GM18519 (cell line): ENCODE measurements around the gene WHAMM.
"Not testable (repeated sequence)": the region's sequence is repeated elsewhere in the genome, so short reads cannot be mapped to it uniquely, and the experiment has no call there.

Experiments used
- ATAC-seq: cut with Tn5 transposase; IDR thresholded peaks from one replicate; pipeline ENCODE4 v1.9.1; 2021; ENCODE audit warnings: mild to moderate bottlenecking, moderate library complexity; ENCODE audit not compliant: unreplicated experiment, low FRiP score

WHAMM gene, protein sequence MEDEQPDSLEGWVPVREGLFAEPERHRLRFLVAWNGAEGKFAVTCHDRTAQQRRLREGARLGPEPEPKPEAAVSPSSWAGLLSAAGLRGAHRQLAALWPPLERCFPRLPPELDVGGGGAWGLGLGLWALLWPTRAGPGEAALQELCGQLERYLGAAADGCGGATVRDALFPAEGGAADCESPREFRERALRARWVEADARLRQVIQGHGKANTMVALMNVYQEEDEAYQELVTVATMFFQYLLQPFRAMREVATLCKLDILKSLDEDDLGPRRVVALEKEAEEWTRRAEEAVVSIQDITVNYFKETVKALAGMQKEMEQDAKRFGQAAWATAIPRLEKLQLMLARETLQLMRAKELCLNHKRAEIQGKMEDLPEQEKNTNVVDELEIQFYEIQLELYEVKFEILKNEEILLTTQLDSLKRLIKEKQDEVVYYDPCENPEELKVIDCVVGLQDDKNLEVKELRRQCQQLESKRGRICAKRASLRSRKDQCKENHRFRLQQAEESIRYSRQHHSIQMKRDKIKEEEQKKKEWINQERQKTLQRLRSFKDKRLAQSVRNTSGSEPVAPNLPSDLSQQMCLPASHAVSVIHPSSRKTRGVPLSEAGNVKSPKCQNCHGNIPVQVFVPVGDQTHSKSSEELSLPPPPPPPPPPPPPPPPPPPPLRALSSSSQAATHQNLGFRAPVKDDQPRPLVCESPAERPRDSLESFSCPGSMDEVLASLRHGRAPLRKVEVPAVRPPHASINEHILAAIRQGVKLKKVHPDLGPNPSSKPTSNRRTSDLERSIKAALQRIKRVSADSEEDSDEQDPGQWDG

DNA sequence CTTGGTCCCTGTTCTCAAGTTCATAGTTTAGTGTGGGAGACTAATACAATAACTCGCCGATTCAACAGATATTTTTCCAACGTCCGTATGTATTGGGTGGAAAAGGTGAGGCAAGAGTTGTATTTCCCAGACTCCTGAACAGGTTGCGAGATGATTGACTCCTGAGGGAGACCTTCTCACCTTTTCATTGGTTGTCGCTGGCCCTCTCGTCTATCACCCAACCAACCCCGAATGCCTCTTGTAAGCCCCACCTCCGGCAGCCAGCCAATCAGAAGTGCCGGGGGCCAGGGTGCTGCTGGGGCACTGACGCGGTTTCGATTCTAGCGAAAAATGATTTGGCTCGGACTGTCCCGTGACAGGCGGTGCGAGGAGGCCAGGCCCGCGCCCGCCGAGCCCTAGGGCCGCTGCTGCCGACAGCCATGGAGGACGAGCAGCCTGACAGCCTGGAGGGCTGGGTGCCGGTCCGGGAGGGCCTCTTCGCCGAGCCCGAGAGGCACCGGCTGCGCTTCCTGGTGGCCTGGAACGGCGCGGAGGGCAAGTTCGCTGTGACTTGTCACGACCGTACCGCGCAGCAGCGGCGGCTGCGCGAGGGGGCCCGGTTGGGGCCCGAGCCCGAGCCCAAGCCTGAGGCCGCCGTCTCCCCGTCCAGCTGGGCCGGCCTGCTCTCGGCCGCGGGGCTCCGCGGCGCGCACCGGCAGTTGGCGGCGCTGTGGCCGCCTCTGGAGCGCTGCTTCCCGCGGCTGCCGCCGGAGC is at the start of gene WHAMM:
Gene WHAMM, plus strand, starts transcription at position 321 of the 753 bp plus-strand sequence. Its CDS starts 99 bp downstream, at position 420.
- peak; percentile 63 for ATAC-seq

DNA sequence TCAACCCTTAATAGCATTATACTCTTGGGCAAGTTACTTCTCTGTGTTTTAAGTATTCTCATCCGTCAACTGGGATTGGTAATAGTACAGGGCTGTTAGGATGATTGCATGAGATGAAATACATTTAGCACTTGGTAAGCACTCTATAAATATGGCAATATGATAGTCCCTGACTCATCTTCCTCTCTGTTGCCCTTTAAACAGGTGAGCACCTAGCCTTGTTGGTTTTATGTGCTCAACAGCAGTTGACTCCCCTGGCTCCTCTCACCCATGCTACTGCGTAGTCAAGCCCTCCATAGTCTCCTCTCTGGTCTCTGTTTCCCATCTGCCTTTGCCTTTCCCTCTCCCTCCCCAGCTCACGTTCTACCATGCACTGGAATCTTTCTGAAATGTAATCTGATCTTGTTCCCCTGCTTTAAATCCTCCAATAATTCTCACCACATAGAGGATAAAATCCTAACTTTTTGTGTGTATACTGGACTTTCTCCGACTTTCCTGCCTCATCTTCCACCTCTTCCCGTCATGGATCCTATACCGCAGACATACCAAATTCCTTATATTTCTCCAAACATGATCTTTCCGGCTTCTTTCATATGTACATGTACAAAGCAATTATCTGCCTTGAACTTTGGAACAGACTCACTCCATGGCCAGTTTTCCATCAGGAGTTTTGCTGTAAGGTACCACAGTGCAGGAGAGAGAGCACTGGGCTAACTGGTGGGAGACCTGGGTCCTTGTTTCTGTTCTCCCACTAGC is 45.9 kb upstream of the WHAMM start:
- ATAC-seq, result no peak

DNA sequence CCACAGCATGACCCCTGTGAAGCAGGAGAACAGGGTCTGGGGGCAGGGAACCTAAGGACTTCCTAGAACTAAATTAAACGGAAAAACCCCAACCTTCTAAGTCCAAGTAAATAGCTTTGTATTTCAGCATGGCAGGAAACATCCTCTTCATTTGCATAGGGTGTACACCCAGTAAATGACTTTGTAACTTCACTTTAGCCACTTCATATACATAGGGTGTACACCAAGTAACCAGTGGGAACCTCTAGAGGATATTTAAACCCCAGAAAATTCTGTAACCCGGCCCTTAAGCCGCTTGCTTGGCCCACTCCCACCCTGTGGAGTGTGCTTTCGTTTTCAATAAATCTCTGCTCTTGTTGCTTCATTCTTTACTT is 45.3 kb upstream of the WHAMM start:
- ATAC-seq, result no peak

DNA sequence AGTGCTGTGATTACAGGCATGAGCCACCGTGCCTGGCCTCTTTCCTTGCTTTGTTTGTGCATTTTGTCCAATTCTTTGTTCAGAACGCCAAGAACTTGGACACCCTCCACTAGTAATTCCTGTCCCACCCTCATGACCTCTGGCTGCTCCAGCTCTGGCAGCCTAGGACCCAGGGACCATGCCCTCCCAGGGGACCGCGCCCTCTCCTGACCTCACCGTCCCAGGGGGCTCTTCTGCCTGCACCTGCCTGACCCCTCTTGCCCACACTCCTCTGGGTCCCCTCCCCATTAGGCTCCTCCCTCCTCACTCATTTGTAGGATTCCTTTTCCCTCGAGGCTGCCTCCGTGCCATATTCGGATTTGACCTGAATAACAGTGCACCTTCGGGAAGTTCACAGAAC is 44.7 kb upstream of the WHAMM start:
- no peak for ATAC-seq

DNA sequence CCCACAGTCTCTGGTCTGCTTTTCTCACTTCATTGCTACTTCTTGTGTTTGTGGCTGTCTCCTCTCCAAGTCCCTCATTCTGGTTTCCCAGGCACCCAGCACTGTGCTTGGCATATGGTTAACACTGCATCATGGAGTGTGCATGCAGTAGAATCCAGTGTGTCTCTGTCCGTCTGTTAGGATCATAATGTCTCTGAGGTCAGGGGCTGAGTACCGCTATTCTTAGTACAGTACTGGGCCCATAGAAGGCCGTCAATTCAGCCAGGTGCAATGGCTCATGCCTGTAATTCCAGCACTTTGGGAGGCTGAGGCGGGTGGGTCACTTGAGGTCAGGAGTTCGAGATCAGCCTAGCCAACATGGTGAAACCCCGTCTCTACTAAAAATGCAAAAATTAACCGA is 43.2 kb upstream of the WHAMM start:
- ATAC-seq, result not testable (repeated sequence)

DNA sequence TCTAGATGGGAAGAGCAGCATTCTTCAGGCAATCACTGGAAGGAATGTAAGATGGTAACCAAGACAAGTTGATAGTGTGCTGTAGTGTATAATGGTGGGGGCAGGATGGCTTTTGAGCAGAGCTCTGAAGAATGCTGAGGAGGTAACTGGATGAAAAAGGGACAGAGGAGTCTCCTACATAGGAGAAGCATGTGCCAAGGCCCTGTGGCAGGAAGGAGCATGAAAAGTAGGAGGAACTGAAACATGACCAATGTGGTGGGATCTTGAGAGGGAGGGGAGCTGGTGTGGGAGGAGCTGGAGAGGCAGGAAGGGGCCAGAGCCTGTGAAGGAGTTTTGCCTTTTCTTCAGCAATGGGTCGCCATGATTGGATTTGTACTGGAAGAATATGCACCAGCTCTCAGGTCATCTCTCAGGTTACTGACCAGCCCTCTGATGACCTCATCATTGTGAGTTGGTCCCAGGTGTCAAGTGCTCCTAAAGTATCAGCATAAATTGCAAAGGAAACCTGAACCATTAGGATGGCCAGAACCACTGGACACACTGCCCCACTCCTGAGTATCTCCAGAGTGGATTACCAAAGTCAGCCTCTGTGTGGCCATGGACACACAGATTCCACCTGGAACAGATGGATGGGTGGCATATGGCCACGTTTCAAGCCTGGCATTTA is 42.1 kb upstream of the WHAMM start:
- no peak for ATAC-seq

DNA sequence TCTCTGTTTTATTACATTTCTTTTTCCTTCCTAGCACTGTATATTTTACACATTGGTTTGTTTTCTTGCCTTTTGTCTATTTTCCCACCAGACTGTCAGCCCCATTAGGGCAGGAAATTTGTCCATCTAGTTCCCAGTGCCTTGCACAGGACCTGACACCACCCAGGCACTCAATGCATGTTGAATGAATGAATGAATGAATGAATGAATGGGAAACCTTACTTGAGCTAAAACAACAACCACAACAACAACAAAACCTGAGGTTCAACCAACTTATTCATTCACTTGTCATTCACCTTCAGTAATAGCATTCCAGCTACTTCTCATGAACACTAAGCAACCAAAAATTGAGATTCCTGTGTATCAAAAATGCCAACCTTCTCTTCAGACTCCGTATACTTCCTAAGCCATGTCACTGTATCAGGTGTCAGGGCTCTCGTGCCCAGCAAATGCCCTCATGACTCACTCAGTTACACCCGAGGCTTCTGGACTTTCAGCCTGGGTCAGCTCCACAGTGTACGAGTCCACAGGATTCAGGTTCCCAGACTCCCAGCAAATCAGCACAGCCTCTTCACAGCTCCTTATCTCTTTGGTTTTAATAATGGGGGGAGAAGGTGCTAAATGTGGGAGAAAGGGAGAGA is 40.9 kb upstream of the WHAMM start:
- ATAC-seq, result no peak

DNA sequence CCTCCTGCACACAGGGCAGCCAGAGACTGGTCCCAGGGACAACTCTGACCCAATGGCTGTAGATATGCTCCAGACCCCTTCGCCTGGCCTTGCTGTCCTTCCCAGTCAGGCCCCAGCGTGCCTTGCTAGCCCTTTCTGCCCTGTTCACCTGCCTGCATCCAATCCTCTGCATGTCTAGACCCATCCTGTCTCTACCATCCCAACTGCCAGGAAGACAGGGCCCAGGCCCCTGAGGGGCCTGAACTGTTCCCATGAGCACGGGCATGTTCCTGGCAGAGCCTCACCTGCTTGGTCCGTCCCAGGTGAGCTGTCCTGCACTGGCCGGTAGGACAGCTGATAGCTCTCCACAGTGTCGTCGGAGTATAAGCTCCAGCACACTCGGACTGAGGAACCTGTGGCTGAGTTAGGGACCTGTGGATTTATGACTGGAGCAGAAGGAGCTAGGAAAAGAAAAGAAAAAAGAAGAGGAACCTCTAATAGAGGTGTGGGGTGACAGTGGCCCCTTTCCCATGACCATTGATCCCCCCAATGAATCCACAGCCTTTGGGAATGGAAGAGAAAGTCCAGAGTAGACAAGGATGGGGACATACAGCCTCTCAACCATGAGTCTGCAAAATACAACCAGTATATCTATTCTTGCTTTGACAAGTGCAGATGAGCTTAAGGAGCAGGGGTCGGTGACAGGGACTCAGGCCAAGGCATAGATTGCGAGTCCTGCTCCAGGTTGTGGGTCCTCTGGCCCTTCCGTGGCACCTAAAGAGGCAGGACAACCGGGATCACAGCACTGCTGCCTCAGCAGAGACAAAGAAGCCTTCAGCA is 37.4 kb upstream of the WHAMM start:
- no peak for ATAC-seq

DNA sequence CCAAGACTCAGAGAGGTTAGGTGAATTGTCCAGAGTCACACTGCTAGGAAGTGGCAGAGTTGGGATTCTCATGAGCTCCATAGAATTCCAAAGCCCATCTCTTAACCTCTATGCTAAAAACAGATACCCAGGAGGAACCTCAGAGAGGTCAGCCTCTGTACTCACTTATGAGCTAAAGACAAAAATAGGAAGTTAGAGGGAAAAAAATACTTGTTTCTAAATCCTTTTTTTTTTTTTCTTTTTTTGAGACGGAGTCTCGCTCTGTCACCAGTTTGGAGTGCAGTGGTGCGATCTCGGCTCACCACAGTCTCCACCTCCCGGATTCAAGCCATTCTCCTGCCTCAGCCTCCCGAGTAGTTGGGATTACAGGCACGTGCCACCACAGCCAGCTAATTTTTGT is 34.9 kb upstream of the WHAMM start:
- no peak for ATAC-seq

DNA sequence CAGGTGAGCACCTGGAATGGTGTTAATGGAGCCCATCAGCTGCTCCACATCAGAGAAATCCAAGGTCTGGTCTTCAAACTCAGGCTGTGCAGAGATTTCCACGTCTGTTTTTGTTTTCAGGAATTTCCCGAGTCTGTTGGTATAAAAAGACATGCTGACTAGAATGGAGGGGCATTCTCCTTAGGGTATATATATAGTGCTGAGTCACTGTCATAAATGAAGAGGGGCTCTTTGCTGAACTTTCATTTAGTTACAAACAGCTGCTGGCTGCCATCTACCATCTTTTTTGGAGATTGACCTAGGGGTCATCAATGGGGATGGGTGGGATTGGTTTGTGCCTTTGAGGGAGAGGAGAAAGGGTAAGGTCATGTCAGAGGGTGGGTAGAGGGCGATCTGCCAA is 30.7 kb upstream of the WHAMM start:
- no peak for ATAC-seq

DNA sequence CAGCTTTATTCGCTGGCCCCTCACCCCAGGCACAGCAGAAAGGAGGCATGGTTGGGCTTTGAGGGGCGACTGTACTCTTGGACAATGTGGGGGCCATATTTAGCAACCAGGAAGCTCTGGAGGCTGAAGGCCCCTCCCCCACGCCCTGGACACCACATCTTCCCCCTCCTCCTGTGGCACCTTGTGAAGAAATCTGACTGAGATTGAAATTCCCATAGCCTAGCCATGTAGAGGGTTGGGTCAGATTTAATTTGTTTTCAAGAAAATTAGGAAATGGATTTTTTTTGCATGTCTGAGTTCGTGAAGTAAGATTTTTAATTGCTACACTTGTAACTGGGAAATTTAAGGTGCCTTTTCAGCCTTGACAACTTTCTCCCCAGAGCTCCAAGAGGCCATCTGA is 28.1 kb upstream of the WHAMM start:
- no peak for ATAC-seq

DNA sequence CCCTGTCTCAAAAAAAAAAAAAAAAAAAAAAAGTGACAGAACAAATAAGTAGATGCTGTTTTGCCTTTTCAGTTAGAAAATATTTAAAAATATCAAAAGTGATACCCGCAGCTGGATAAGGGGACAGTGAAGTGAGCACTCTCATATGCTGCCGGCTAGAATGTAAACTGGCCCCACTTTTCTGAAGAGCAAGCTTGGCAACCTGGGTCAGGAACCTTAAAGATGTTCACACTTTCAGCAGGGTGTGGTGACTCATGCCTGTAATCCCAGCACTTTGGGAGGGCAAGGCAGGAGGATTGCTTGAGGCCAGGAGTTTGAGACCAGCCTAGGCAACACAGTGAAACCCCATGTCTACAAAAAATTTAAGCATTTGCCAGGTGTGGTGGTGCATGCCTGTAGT is 20.9 kb upstream of the WHAMM start:
- ATAC-seq, result no peak

DNA sequence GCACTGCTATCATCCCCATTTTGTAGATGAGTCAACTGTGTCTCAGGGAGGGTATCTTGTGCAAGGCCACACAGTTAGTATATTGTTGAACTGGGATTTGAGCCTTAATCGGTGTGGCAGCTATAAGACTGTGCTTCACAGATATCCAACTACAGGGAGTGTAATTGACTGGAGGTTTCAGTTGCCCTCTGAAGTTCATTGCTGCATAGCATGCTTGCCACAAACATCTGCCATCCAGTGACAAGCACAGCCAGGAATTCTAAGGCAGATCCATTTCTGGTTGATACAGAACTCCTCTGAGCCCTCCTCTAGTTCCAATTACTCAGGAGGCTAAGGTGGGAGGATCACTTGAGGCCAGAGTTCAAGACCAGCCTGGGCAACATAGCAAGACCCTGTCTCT is 19.9 kb upstream of the WHAMM start:
- ATAC-seq, result no peak

DNA sequence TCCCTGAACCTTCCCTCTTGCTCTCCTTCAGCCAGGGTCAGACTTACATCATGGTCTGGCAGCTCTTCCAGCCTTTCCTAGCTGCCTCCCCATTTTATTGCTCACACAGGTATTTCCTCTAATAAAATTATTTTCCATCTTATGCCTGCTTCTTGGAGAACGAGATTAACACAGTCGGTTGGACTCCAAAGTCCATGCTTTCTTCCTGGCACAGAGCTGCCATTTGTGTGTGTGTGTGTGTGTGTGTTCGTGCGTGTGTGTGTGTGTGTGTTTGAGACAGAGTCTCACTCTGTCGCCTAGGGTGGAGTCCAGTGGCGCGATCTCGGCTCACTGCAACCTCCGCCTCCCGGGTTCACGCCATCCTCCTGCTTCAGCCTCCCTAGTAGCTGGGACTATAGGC is 19.1 kb upstream of the WHAMM start:
- ATAC-seq, result no peak

DNA sequence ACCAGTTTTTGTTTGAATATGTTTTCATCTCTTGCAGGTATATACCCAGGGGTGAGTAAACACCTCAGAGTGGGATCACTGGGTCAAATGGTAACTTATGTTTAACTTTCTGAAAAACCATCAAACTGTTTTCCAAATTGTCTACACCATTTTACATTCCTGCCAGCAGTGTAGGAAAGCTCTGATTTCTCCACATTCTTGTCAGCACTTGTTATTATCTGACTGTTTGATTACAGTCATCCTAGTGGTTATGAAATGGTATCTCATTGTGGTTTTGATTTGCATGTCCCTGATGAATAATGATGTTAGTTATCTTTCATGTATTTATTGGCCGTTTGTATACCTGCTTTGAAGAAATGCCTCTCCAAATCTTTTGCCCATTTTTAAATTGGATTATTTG is 17.4 kb upstream of the WHAMM start:
- ATAC-seq, result no peak

DNA sequence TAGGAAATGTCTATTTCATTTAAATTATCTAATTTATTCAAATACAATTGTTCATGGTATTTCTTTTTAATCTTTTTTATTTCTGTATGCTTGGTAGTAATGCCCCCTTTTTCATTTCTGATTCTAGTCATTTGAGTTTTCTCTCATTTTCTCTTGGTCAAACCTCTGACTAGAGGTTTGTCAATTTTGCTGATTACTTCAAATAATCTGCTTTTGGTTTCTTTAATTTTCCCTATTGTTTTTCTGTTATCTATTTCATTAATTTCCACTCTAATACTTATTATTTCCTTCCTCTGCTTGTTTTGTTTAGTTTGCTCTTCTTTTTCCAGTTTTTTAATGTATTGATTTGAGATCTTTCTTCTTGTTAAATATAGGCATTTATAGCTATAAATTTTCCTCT is 15.7 kb upstream of the WHAMM start:
- no peak for ATAC-seq

DNA sequence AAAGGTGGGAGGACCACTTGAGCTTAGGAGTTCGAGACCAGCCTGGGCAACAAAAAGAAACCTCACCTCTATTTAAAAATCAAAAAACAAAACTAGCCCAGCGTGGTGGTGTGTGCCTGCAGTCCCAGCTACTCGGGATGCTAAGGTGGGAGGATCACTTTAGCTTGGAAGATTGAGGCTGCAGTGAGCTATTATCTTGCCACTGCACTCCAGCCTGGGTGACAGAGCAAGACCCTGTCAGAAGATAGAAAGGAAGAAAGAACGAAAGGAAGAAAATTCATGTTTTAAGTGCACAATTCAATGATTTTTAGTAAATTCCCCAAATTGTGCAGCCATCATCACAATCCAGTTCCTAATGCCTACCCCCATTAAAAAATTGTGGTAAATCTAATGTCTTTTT is 11.3 kb upstream of the WHAMM start:
- ATAC-seq, result no peak

DNA sequence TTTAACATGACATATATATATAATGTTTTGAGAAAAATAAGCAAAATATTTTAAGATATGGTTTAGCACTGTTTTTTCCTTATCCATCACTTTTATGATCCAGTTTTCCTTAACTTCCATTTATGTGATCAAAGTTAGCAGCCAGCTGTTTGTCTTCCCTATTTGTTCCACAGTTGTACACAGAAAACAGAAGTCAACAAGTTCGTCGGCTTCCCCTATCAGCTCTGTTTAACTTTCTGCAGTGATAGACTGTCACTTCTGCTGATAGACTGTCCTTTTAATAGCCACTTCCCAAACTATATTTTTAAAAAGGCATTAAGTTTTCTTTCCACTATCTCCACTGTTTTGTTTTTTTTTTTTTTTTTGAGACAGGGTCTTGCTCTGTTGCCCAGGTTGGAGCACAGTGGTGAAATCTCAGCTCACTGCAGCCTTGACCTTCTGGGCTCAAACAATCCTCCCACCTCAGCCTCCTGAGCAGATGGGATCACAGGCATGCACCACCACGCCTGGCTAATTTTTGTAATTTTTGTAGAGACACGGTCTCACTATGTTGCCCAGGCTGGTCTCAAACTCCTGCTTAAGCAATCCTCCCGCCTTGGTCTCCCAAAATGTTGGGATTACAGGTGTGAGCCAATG is 10.8 kb upstream of the WHAMM start:
- no peak for ATAC-seq
